Keratinocyte (primary cell): ENCODE measurements around the gene MAD1L1. TPM values are rescaled to one million over a fixed set of nuclear protein-coding genes. Genes with fewer than 3 reads are reported as not detected.

Experiments used
- DNase-seq: peaks from one replicate; pipeline ENCODE4 v3.0.0-alpha.2; 2011; ENCODE audit warnings: low read depth, missing footprints, low spot score
- FAIRE-seq: peaks from 2 replicates; lab custom pipeline; 2011; peaks lifted over from hg19 to GRCh38; lab: Jason Lieb, UNC
- H2AFZ ChIP-seq: 2 replicates; pipeline ENCODE4 v1.6.0; 2012; ENCODE audit warnings: low read length, control low read depth, inconsistent platforms; ENCODE audit not compliant: control insufficient read depth
- H3K27ac ChIP-seq: 2 replicates; pipeline ENCODE4 v1.5.1; 2011; ENCODE audit warnings: low read length; ENCODE audit not compliant: control insufficient read depth, insufficient read depth
- H3K27me3 ChIP-seq: 3 replicates; pipeline ENCODE4 v1.6.0; 2011; ENCODE audit warnings: low read length; ENCODE audit not compliant: control insufficient read depth, insufficient read depth; ENCODE audit errors: extremely low read depth
- H3K36me3 ChIP-seq, 2 experiments: 2 replicates in 1 of 2; 3 replicates in 1 of 2; pipeline ENCODE4 v1.5.1; 2011; ENCODE audit warnings: low read length in 2 of 2, mild to moderate bottlenecking in 1 of 2; ENCODE audit not compliant: control insufficient read depth in 2 of 2, insufficient read depth in 2 of 2; ENCODE audit errors: extremely low read depth in 1 of 2
- H3K4me1 ChIP-seq: 3 replicates; pipeline ENCODE4 v1.5.1; 2011; ENCODE audit warnings: low read length; ENCODE audit not compliant: control insufficient read depth, insufficient read depth; ENCODE audit errors: extremely low read depth
- H3K4me2 ChIP-seq: 3 replicates; pipeline ENCODE4 v1.6.0; 2011; ENCODE audit warnings: low read depth, low read length; ENCODE audit not compliant: control insufficient read depth, insufficient read depth; ENCODE audit errors: extremely low read depth
- H3K4me3 ChIP-seq, 3 experiments: fragments of 200-600 bp in 1 of 3; sonication (generic) in 1 of 3; 2 replicates in 2 of 3; 3 replicates in 1 of 3; pipeline ENCODE4 v1.5.1; 2011 to 2016; ENCODE audit warnings: low read length in 3 of 3, mild to moderate bottlenecking in 3 of 3, control low read depth in 2 of 3, inconsistent platforms in 1 of 3, low read depth in 1 of 3, mixed read lengths in 1 of 3, mixed run types in 1 of 3, moderate library complexity in 1 of 3; ENCODE audit not compliant: control insufficient read depth in 2 of 3, insufficient read depth in 2 of 3; ENCODE audit errors: extremely low read depth in 1 of 3
- H3K79me2 ChIP-seq: 2 replicates; pipeline ENCODE4 v1.6.0; 2012; ENCODE audit warnings: low read length; ENCODE audit not compliant: control insufficient read depth, insufficient read depth
- H3K9ac ChIP-seq: 3 replicates; pipeline ENCODE4 v1.6.0; 2011; ENCODE audit warnings: low read length; ENCODE audit not compliant: control insufficient read depth, insufficient read depth; ENCODE audit errors: extremely low read depth
- H3K9me1 ChIP-seq: 3 replicates; pipeline ENCODE4 v1.6.0; 2011; ENCODE audit warnings: low read length; ENCODE audit not compliant: control insufficient read depth, insufficient read depth; ENCODE audit errors: extremely low read depth
- H3K9me3 ChIP-seq: 2 replicates; pipeline ENCODE4 v1.5.1; 2012; ENCODE audit warnings: low read depth, low read length; ENCODE audit not compliant: control insufficient read depth
- H4K20me1 ChIP-seq: 3 replicates; pipeline ENCODE4 v1.6.0; 2011; ENCODE audit warnings: low read length; ENCODE audit not compliant: control insufficient read depth, insufficient read depth; ENCODE audit errors: extremely low read depth
- EZH2 ChIP-seq: IDR thresholded peaks from one replicate; pipeline ENCODE4 v1.6.1; 2012; ENCODE audit warnings: inconsistent platforms, mild to moderate bottlenecking, low read length, moderate library complexity
- dilution Hi-C: fragments of 300-500 bp; cut with MboI; formaldehyde crosslinking; loops from one replicate; pipeline ENCODE4 v1.7.0; 2020; ENCODE audit warnings: low sequenced_read_pairs; ENCODE audit not compliant: extremely low pct_ligation_motif_present
- polyA plus RNA-seq, 5 experiments: library from polyadenylated mRNA; depleted of rRNA in 3 of 5; stranded (reverse) in 3 of 5; stranded (forward) in 1 of 5; unstranded in 1 of 5; fragments of >200 nt; gene quantifications; 1 replicate in 1 of 5; 2 replicates in 3 of 5; 3 replicates in 1 of 5; pipeline versions ENCODE4 v1.2.1 to v1.2.3, GENCODE V29; 2011 to 2012; ENCODE audit warnings: missing spikeins in 2 of 5, low read depth in 1 of 5, low replicate concordance in 1 of 5
- TF ChIP-seq, protein P1 (sequence below), 3 experiments: IDR thresholded peaks in 1 of 3; conservative IDR thresholded peaks in 1 of 3; optimal IDR thresholded peaks in 1 of 3; 2 replicates in 2 of 3; 3 replicates in 1 of 3; pipeline versions ENCODE3 to v1.5.1; 2011; ENCODE audit warnings: low read length in 3 of 3, mild to moderate bottlenecking in 3 of 3, moderate library complexity in 2 of 3, control low read depth in 1 of 3, inconsistent platforms in 1 of 3; ENCODE audit not compliant: insufficient read depth in 2 of 3; ENCODE audit errors: extremely low read depth in 1 of 3

MAD1L1 gene
- polyA plus RNA-seq, 1 donor (not counting 4 experiments of a cell fraction or from before 2014, with no cell fraction given), result 18.0 TPM

GRCh38 chr7:2210551-2211258 is 22.0 kb downstream of the MAD1L1 start:
- Histone ChIP-seq H3K4me3 (no peak overlapping the region), H2AFZ (no peak overlapping the region), H3K4me1 (no peaks in the 10 kb centered on the region), H3K36me3 (peaks cover 30 to 50% of the 10 kb centered on the region in 2 experiments), H3K9me3 (no peaks in the 10 kb centered on the region), H3K4me2 (no peak overlapping the region), H3K27ac (no peak overlapping the region), H3K9me1 (no peaks in the 10 kb centered on the region), H4K20me1 (peaks cover 2% of the 10 kb centered on the region), H3K79me2 (no peaks in the 10 kb centered on the region), H3K9ac (no peak overlapping the region), H3K27me3 (no peaks in the 10 kb centered on the region)
- DNase-seq, result no peak
- dilution Hi-C loops, result no loop called here
- no peak for FAIRE-seq
- no peak for TF ChIP-seq EZH2
- TF ChIP-seq, protein P1, sequence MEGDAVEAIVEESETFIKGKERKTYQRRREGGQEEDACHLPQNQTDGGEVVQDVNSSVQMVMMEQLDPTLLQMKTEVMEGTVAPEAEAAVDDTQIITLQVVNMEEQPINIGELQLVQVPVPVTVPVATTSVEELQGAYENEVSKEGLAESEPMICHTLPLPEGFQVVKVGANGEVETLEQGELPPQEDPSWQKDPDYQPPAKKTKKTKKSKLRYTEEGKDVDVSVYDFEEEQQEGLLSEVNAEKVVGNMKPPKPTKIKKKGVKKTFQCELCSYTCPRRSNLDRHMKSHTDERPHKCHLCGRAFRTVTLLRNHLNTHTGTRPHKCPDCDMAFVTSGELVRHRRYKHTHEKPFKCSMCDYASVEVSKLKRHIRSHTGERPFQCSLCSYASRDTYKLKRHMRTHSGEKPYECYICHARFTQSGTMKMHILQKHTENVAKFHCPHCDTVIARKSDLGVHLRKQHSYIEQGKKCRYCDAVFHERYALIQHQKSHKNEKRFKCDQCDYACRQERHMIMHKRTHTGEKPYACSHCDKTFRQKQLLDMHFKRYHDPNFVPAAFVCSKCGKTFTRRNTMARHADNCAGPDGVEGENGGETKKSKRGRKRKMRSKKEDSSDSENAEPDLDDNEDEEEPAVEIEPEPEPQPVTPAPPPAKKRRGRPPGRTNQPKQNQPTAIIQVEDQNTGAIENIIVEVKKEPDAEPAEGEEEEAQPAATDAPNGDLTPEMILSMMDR (optimal IDR thresholded peaks at IDR 0.05 in 1 of 3, IDR thresholded peaks at IDR 0.05 in 1 of 3, conservative IDR thresholded peaks at IDR 0.05 in 1 of 3; ENCODE audit: extremely low read depth in 1 of 3, insufficient read depth in 2 of 3, low read length in 3 of 3), result no peak

GRCh38 chr7:2209961-2210323 is 22.8 kb downstream of the MAD1L1 start:
- dilution Hi-C loops, result no loop called here
- FAIRE-seq (no peak), DNase-seq (no peak)
- Histone ChIP-seq H3K27ac (no peak overlapping the region), H3K36me3 (peaks cover 24 to 46% of the 10 kb centered on the region in 2 experiments), H3K79me2 (no peaks in the 10 kb centered on the region), H3K27me3 (no peaks in the 10 kb centered on the region), H3K4me2 (no peak overlapping the region), H3K4me1 (no peaks in the 10 kb centered on the region), H2AFZ (no peak overlapping the region), H3K9me3 (no peaks in the 10 kb centered on the region), H3K9me1 (no peaks in the 10 kb centered on the region), H3K4me3 (no peak overlapping the region), H4K20me1 (peaks cover 2% of the 10 kb centered on the region), H3K9ac (no peak overlapping the region)
- no peak for TF ChIP-seq EZH2
- TF ChIP-seq, protein P1 (optimal IDR thresholded peaks at IDR 0.05 in 1 of 3, IDR thresholded peaks at IDR 0.05 in 1 of 3, conservative IDR thresholded peaks at IDR 0.05 in 1 of 3; ENCODE audit: extremely low read depth in 1 of 3, insufficient read depth in 2 of 3, low read length in 3 of 3), result no peak
